ENCODE measurements around the gene CLSTN2.

CLSTN2 gene

GRCh38 chr3:140359233-140359995, 424.4 kb downstream of the CLSTN2 start:
- TF ChIP-seq CTCF (IDR thresholded peaks at IDR 0.05; ENCODE audit: low read depth, low read length), result no peak
- no peak overlapping the region for H3K27ac ChIP-seq
- H3K9me3 ChIP-seq (ENCODE audit: severe bottlenecking), result peaks cover 3% of the 10 kb centered on the region
- H3K27me3 ChIP-seq (ENCODE audit: insufficient read depth, low read depth, severe bottlenecking), result no peaks in the 10 kb centered on the region
- DNase-seq, result no peak
- H3K4me3 ChIP-seq (ENCODE audit: low read depth, low read length), result no peak overlapping the region
- no peaks in the 10 kb centered on the region for H3K36me3 ChIP-seq

GRCh38 chr3:140360332-140360731, 425.3 kb downstream of the CLSTN2 start:
- Histone ChIP-seq H3K4me3 (ENCODE audit: low read depth, low read length) (no peak overlapping the region), H3K36me3 (no peaks in the 10 kb centered on the region), H3K27me3 (ENCODE audit: insufficient read depth, low read depth, severe bottlenecking) (no peaks in the 10 kb centered on the region), H3K27ac (no peak overlapping the region), H3K9me3 (ENCODE audit: severe bottlenecking) (peaks cover 3% of the 10 kb centered on the region)
- DNase-seq, result no peak
- 0 out of 2 replicates have a peak, but pooled peaks have one; percentile 11 for TF ChIP-seq CTCF (IDR thresholded peaks at IDR 0.05; ENCODE audit: low read depth, low read length)

- DNase-seq, result no peak
- peaks cover 3% of the 10 kb centered on the region for H3K9me3 ChIP-seq (ENCODE audit: severe bottlenecking)
- H3K36me3 ChIP-seq, result no peaks in the 10 kb centered on the region
- TF ChIP-seq CTCF (IDR thresholded peaks at IDR 0.05; ENCODE audit: low read depth, low read length), result no peak
- no peaks in the 10 kb centered on the region for H3K27me3 ChIP-seq (ENCODE audit: insufficient read depth, low read depth, severe bottlenecking)
- no peak overlapping the region for H3K27ac ChIP-seq
- H3K4me3 ChIP-seq (ENCODE audit: low read depth, low read length), result no peak overlapping the region
Measured at GRCh38 chr3:140363801-140364200, 428.8 kb downstream of the CLSTN2 start.

- Histone ChIP-seq H3K27ac (no peak overlapping the region), H3K4me3 (ENCODE audit: low read depth, low read length) (no peak overlapping the region), H3K27me3 (ENCODE audit: insufficient read depth, low read depth, severe bottlenecking) (no peaks in the 10 kb centered on the region), H3K36me3 (no peaks in the 10 kb centered on the region), H3K9me3 (ENCODE audit: severe bottlenecking) (no peaks in the 10 kb centered on the region)
- no peak for DNase-seq
- TF ChIP-seq CTCF (IDR thresholded peaks at IDR 0.05; ENCODE audit: low read depth, low read length), result no peak
Measured at GRCh38 chr3:140365872-140366697, 431.1 kb downstream of the CLSTN2 start.

- TF ChIP-seq CTCF (IDR thresholded peaks at IDR 0.05; ENCODE audit: low read depth, low read length), result no peak
- Histone ChIP-seq H3K36me3 (no peaks in the 10 kb centered on the region), H3K9me3 (ENCODE audit: severe bottlenecking) (no peaks in the 10 kb centered on the region), H3K27me3 (ENCODE audit: insufficient read depth, low read depth, severe bottlenecking) (no peaks in the 10 kb centered on the region), H3K27ac (no peak overlapping the region), H3K4me3 (ENCODE audit: low read depth, low read length) (no peak overlapping the region)
- no peak for DNase-seq
Measured at GRCh38 chr3:140368223-140368811, 433.3 kb downstream of the CLSTN2 start.

All from WERI-Rb-1 (cell line).